ENCODE results near the gene RSPRY1.

DNA sequence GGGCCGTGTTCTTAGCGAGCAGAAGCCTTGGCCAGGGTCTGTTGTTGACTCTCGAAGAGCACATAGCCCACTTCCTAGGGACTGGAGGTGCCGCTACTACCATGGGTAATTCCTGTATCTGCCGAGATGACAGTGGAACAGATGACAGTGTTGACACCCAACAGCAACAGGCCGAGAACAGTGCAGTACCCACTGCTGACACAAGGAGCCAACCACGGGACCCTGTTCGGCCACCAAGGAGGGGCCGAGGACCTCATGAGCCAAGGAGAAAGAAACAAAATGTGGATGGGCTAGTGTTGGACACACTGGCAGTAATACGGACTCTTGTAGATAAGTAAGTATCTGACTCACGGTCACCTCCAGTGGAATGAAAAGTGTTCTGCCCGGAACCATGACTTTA lies 18.5 kb downstream of the RSPRY1 start:
- TF ChIP-seq, protein P1, sequence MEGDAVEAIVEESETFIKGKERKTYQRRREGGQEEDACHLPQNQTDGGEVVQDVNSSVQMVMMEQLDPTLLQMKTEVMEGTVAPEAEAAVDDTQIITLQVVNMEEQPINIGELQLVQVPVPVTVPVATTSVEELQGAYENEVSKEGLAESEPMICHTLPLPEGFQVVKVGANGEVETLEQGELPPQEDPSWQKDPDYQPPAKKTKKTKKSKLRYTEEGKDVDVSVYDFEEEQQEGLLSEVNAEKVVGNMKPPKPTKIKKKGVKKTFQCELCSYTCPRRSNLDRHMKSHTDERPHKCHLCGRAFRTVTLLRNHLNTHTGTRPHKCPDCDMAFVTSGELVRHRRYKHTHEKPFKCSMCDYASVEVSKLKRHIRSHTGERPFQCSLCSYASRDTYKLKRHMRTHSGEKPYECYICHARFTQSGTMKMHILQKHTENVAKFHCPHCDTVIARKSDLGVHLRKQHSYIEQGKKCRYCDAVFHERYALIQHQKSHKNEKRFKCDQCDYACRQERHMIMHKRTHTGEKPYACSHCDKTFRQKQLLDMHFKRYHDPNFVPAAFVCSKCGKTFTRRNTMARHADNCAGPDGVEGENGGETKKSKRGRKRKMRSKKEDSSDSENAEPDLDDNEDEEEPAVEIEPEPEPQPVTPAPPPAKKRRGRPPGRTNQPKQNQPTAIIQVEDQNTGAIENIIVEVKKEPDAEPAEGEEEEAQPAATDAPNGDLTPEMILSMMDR (IDR thresholded peaks at IDR 0.05) = no peak
- TF ChIP-seq ZFX (IDR thresholded peaks at IDR 0.05; ENCODE audit: borderline replicate concordance) = no peak
